ENCODE results near the gene WWP2. TPM values are rescaled to one million over a fixed set of nuclear protein-coding genes. Genes with fewer than 3 reads are reported as not detected.
"Not testable (repeated sequence)": the region's sequence is repeated elsewhere in the genome, so short reads cannot be mapped to it uniquely, and the experiment has no call there.

WWP2 gene
- total RNA-seq, 1 donor from 2014 or later, result 76.6 TPM

DNA sequence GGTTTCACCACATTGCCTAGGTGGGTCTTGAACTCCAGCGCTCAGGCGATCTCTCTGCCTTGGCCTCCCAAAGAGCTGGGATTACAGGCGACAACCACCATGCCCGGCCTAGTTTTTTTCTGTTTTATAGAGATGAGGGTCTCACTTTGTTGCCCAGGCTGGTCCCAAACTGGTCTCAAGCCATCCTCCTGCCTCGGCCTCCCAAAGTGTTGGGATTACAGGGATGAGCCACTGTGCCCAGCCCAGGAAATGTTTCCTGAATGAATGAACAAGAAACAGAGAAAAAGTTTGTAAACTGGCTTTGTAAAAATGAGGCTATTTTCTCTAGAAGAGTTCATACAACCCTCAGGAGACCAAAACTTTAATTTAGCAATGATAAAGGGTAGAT is 68.0 kb downstream of the WWP2 start:
- intact Hi-C loops (cut with micrococcal nuclease), result no loop called here

DNA sequence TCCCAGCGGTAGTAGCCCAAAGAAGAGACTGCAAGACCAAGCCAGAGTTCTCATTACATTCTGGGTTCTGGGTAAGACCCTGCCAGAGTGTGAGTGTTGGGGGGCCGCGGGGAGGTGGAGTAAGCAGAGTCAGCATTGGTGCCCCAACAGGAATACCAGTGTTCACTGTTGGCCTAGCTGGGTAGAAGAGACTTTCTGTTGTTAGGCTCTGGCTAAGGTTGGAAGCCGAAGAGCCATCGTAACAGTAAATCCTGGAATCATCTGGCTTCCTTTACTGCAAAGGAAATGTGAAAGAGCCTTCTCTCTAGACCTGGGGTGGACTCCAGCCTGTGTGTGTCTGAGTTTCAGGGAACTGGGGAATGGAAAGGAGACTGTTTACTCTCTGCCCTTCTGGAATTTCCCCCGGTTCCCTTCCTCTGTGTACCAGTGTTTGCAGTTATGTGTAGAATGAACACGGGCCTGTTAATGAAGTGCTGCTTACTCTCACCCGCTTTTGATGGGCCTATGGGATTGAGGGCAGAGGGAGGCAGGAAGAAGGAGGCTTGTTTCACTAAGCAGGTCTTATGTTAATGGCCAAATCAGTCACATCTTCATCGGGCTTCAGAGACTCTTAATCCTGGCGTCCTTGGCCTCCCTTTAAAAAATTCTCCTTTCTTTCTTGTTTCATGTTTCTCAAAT is 68.5 kb downstream of the WWP2 start:
- intact Hi-C loops (cut with micrococcal nuclease), result no loop called here

DNA sequence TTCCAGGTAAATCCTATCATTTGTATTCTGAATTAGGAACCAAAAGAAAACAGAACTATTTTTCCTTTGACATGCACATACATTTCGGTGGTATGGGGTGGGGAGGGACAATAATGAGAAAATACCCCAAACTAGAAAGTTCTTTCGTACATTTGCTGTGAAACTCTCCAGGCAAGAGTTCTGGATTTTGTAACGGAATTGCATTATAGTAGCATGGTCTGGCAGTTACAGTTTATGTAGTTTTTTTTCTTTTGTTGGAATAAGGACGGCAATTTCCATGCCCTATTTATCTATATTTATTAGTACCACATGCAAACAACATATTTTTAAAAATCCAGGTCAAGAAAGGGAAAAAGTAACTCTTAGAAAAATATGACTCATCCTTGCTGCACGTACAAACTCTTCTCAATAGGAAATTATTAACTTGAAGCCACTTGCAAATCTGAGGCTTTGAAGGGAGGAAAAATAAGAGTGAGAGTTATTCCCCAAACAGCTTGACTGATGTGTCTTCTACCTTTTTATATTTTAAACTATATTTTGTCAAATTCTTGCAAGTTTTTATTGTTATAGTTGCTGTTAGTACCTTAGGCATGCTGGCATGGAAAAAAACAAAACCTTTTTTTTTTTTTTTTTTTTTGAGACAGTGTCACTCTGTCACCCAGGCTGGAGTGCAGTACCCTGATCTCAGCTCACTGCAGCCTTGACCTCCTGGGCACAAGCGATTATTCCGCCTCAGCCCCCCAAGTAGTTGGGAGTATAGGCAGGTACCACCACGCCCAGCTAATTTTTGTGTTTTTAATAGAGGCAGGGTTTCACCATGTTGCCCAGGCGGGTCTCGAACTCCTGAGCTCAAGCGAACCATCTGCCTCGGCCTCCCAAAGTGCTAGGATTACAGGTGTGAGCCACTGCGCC is 69.3 kb downstream of the WWP2 start:
- intact Hi-C loops (cut with micrococcal nuclease), result no loop called here

DNA sequence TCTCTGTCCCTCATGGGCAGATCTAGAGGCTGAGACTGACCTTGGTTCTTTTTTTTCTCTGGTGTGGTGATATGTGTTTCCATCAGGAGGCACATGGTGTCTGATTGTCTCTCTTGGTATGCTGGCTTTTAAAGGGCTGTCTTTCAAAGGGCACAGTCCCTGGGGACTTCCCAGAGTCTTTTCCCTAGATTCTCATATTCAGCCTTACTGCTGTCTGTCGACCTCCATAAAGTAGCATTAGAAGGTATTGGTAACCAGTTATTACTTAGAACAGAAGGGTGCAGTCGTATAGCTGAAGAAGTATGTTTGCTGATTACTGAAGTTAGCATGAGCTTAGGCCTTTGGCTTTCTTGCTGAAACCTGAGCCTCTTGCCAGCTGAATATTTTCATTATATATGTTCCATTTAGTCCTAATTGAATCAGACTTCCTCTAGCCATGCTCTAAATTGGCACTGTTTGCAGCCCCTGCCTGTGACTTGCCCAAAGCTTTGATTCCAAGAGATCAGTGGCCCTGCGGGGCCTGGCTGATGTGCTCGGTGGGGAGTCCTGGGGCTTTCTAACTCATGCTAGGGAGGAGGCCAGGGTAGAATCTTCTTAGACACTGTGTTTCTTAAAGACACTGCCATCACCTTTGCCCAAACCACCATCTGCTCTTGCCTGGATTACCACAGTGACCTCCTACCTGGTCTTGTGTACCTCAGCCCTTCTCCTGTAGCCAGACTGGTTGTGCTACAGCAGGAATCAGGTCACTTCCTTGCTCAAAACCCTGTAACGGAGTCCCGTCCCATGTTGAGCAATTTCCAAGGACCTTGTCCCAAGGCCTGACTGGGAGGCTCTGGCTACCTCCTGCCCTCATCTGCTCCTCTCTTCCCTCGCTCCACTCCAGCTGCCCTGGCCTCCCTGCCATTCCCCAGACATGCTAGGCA is 71.5 kb downstream of the WWP2 start:
- intact Hi-C loops (cut with micrococcal nuclease), result no loop called here

DNA sequence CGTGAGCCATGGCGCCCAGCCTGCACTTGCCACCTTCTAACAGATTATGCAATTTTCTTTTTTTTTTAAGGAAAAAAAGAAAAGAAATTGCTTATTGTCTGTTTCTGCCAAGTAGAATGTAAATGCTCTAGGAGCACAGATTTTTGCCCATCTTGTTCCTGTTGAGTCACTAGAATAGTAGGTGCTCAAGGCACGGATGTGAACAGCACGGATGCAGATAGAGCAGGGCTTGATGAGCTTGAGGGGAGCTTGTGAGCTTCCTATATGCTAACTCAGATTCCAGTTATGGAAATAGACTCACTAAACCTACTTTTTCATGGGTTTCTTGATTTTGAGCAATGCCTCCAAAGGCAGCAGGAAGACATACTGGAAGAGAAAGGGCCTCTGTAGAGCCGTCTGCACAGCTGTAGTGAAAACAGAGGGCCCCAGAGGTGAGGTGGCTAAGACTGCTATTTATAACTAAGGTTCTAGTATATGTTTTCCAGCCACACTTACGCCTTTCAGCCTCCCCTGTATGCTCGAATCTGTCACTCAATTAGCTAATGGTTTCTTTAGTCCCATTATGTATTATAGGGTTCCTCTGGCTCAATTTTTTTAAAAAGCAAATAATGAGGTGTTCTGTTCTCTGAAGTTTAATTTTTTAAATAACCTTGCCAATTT is 72.8 kb downstream of the WWP2 start:
- intact Hi-C loops (cut with micrococcal nuclease), result no loop called here

DNA sequence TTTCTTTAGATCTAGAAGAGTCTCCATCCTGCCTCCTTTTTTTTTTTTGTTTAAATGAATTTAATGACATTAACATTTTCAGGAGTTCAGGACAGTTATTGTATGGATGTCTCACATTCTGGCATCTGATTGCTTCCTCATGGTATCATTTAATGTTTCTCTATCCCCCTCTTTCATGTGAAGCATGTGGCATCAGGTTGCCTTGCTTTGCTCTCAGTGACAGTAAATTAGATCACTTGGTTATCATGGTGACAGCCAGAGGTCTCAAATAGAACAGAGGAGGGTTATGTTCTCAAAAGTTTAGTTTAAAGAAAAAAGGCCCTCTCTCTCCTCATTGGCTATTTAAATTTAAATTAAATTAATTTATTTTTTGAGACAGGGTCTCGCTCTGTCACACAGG is 74.1 kb downstream of the WWP2 start:
- intact Hi-C loops (cut with micrococcal nuclease), result no loop called here

DNA sequence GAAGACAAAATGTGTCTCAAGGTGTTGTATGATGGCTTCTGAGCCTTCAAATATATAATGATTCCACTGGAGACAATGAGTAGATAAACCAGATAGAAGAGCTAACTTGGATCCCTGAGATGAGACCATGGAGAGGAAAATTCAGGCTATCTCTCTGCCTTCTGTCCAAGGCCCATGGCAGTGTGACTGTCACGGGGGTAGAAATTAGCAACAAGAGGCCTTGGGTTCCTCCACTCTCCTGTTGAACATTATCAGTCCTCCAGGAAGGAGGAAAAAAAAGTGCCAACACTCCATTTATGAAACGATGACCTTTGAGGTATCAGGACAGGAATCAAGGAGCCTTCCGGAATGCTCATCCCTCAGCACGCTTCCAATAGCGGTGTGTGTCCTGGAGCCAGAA is 75.2 kb downstream of the WWP2 start:
- intact Hi-C loops (cut with micrococcal nuclease), result no loop called here

DNA sequence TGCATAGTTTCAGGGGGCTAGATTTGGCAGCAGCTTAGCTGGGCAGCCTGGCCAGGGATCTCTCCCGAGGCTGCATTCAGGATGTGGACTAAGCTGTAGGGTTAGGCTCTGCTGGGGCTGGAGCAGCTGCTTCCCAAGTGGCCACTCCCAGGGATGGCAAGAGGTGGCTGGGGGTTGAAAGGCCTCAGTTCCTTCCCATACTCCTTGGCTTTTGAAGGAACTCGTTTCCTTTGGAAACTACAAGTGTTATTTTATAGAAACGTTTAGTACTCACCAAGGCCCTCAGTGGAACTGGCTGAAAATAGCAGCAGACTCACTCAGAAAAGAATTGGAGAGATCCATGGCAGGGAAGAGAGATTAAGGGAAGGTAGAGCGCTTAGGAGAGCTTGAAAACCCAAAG is 76.4 kb downstream of the WWP2 start:
- intact Hi-C loops (cut with micrococcal nuclease), result no loop called here

DNA sequence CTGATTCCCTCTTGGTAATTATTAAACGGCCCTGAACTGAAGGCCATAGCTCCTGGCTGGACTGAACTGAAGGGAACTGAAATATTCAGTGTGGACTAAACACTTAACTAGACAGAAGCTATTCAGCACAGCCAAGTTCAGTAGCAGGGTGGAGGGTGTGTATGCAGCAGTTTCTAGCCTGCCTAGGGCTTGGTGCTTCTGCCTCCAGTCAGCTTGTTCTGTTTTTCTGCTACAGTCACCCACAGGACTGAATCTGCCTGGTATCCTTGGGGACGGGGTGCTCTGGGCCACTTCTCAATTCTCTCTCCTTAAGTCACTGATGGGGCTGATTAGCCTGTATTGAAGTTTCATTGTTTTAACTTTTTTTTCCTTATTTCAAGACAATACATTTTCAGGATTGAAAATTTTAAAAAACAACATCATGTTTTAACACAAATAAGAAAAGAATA is 77.1 kb downstream of the WWP2 start:
- intact Hi-C loops (cut with micrococcal nuclease), result no loop called here

DNA sequence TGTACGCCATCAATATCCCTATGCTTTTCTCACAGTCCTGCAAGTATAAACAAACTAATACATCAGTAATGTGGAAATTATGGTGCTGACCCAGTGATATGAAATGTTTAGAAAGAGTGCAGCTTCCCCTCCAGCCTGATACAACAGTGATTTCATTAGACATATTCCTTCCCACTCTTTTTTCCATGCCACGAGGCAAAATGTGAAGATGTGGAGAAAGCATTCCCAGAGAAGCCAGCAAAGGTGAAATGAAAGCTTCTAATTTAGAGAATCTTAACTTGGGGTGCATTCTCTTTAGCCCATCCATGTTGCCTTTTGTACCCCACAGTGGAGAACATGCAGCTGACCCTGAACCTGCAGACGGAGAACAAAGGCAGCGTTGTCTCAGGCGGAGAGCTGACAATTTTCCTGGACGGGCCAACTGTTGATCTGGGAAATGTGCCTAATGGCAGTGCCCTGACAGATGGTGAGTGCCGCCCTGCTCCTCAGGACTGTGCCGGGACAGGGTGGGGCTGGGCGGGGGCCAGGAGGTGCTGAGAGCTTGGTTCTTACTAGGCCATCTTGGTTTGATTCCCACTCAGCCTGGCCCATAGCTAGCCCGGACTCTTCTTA is 77.8 kb downstream of the WWP2 start:
- intact Hi-C loops (cut with micrococcal nuclease), result no loop called here

DNA sequence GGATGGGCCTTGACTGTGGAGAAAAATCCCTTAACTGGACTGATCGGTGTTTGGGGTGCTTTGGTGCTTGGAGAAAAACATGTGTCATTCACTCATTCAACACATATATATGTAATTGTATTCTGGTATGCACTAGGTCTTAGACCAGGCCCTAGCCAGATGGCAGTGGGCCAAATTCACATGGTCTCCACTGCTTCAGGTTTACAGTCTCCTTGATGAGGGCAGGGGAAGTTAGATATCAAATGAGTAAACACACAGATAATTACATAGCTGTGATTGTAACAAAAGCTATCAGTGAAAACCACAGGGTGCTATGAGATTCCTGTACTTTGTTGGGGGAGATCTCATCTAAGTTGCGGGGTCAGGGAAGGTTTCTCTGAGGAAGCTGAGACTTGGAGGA is 78.8 kb downstream of the WWP2 start:
- intact Hi-C loops (cut with micrococcal nuclease), result no loop called here

DNA sequence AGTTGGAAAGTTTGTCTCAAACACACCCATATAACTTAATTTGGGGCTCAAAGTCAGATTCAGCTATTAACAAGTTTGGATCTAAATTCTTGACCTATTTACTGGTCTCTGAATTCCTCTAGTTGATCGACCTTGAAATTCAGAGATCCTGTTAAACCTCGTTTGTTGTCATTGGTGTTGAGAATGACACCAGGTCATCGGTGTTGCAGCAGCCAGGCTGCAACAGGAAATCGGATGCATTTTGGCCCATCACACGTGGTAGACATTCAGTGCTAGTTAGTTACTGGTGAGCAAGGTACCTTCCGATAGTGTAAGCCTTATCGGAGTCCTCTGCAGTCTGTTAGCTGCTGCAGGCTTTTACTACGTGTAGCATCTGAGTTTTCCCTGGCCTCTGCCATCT is 82.3 kb downstream of the WWP2 start:
- intact Hi-C loops (cut with micrococcal nuclease), result no loop called here

DNA sequence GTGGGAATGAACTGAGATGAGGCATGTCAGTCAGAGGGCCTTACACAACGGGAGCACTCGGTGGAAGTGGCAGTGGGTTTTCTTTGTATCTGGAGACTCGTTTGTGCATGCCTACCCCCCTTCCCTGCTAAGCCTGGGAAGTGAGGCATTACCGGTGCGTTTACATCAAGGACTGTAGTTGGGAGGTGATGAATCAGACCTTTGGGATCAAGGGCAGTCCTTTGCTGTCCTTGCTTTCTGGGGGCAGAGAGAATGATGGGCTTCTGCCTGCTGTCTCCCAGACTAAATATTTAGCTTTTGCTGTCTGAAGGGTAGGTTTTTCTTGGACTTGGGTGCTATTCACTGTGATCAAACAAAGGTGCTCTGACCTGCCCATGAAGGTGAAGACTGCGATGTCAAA is 83.0 kb downstream of the WWP2 start:
- intact Hi-C loops (cut with micrococcal nuclease), result no loop called here

DNA sequence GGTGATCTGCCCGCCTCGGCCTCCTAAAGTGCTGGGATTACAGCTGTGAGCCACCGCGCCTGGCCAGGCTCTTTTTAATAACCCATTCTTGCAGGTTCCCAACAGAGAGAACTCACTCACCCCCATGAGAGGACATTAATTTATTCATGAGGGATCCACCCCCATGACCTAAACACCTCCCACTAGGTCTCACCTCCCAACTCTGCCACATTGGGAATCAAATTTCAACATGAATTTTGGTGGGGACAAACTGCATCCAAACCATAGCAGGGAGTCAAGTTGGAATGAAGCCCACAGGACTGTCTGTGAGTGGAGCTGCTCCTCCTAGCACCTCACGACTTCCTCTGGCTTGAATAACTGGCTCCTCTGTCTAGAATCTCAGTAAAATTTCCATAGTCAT is 85.5 kb downstream of the WWP2 start:
- intact Hi-C loops (cut with micrococcal nuclease), result no loop called here

DNA sequence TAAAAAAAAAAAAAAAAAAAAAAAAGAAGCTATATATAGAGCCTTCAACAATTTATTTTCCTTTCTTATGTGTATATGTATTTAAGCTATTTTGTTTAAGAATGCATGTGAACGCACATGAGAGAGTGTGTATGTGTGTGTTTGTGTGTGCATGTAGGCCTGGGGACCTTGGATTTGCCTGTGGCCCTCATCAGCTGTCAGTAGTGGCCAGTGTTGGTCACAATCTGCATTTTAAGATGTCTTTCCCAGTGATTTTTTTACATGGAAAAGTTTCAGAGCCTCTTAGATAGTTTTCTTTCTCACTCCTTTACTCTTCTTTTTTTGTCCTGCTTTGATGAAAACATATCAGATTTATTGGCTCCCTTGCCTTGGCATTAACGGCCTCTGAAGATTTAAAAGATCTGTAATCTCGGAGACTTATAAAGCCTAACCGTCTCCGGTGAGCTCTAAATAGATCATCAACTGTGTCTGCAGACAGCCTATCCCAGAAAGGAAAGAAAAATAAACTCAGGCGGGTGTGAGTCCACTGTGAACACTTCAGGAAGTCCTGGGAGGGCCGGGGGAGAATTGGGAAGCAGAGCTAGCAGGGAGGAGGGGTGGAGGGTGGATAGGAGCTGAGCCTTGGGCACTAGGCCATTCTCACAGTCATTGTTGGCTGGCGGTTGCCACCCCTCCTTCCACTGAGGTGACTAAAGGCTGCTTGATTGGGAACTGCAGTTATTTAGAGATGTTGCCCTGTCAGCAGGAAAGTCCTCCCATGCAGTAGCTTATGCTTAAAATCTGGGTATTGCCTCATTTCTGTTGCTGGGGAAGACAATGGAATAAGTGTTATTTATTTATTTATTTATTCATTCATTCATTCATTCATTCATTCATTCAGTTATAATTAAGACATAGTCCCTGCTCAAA is 86.8 kb downstream of the WWP2 start:
- intact Hi-C loops (cut with micrococcal nuclease), result no loop called here

DNA sequence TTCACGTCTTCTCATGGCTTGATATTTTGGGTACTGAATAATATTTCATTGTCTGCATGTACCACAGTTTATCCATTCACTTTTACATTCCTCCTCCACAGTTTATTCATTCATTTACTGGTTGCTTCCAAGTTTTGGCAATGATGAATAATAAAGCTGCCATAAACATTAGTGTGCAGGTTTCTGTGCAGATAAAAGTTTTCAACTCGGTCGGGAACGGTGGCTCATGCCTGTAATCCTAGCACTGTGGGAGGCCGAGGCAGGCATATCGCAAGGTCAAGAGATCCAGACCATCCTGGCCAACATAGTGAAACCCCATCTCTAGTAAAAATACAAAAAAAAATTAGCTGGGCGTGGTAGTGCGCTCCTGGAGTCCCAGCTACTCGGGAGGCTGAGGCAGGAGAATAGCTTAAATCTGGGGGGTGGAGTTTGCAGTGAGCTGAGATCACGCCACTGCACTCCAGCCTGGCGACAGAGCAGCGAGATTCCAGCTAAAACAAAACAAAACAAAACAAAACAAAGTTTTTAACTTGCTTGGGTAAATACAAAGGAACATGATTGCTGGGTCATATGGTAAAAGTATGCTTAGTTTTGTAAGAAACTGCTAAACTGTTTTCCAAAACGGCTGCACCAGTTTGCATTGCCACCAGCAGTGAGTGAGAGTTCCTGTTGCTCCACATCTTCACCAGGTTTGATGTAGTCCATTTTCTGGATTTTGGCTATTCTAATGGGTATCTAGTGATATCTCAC is 89.5 kb downstream of the WWP2 start:
- intact Hi-C loops (cut with micrococcal nuclease), result no loop called here

DNA sequence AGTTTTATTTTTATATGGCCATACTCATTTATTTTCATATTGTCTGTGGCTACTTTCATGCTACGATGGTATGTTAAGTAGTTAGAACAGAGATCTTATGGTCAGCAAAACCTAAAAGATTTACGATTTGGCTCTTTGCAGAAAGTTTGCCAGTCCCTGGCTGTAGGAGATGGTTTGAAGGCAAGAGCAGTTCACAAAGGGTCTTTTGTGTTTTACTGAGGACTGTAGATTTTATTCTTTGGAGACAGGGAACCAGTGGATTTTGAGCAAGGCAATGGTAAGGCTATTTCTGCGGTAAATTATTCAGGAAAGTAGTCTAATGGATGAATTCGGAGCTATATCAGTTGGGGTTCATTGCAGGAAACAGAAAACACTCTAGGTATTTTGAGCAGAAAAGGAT is 90.7 kb downstream of the WWP2 start:
- intact Hi-C loops (cut with micrococcal nuclease), result no loop called here

DNA sequence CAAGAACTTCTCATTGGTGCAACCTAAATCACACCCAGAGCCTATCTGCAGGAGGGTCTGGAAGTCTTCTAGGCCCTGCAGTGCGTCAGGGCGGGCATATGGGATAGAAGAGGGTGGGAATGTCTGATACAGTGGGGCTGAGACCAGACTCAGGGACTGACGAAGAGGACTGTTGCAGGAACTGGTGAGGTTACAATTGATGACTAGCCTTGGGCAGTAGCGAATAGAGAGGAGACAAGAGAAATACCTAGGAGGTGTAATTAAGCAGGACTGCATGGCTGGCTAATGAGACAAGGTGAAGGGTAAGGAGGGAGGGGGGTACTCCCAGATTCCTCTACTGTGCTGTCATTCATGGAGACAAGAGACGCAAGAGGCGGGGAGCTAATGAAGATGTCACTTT is 91.3 kb downstream of the WWP2 start:
- intact Hi-C loops (cut with micrococcal nuclease), result no loop called here

DNA sequence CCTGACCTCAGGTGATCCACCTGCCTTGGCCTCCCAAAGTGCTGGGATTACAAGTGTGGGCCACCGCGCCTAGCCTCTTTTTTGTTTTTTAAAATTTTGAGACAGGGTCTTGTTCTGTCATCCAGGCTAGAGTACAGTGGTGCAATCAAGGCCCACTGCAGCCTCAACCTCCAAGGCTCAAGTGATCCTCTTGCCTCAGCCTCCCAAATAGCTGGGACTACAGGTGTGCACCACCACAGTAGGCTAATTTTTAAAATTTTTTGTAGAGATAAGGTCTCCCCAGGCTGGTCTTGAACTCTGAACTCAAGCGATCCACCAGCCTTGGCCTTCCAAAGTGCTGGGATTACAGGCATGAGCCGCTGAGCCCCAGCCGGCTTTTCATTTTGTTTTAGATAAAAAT is 92.6 kb downstream of the WWP2 start:
- intact Hi-C loops (cut with micrococcal nuclease), result not testable (repeated sequence)
